GM18873 (cell line): ENCODE measurements around the gene CST3.
A peak's percentile ranks its signal among the peaks of the same experiment; 100 is the strongest.
"Not testable (repeated sequence)": the region's sequence is repeated elsewhere in the genome, so short reads cannot be mapped to it uniquely, and the experiment has no call there.

ENCODE experiments used
- ATAC-seq: cut with Tn5 transposase; IDR thresholded peaks from one replicate; pipeline ENCODE4 v1.9.1; 2021; ENCODE audit warnings: mild to moderate bottlenecking, moderate library complexity, moderate number of reproducible peaks; ENCODE audit not compliant: unreplicated experiment, low FRiP score

The CST3 gene, protein sequence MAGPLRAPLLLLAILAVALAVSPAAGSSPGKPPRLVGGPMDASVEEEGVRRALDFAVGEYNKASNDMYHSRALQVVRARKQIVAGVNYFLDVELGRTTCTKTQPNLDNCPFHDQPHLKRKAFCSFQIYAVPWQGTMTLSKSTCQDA

DNA sequence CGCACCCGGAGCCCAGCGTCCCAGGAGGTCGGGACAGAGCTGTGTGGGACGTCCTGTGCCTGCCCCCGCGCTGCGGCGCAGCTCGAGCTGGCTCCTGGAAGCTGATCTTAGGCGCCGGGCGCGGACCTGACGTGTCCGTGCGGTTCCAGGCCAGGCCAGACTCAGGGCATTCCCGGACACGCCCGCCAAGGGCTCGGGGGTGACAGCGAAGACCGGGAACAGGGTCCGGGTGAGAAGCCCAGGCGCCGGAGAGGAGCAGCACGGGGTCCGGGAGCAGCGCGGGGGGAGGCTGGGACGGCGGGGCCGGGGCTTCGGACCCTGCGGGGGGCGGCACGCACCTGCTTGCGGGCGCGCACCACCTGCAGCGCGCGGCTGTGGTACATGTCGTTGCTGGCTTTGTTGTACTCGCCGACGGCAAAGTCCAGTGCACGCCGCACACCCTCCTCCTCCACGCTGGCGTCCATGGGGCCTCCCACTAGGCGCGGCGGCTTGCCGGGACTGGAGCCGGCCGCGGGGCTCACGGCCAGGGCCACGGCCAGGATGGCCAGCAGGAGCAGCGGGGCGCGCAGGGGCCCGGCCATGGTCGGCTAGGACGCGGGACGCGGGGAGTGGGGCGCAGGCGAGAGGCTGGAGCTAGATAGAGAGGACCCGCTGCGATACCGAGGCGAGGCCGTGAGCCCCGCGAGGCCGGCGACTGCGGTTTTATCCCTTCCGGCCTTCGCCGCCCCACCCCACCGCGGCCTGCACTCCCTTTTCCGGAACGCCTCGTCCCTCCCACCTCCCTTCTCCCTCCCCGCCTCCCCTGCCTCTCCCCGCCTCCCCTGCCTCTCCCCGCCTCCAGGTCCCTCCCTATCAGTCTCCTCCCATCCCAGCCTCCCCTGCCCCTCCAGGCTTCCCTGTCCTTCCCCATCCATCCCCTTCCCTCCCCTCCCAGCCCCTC, at the start of gene CST3:
Gene CST3 (minus strand): TSS at position 674 of the 940 bp plus-strand sequence. CDS start 93 bp downstream, at position 581.
- ATAC-seq, result no peak

DNA sequence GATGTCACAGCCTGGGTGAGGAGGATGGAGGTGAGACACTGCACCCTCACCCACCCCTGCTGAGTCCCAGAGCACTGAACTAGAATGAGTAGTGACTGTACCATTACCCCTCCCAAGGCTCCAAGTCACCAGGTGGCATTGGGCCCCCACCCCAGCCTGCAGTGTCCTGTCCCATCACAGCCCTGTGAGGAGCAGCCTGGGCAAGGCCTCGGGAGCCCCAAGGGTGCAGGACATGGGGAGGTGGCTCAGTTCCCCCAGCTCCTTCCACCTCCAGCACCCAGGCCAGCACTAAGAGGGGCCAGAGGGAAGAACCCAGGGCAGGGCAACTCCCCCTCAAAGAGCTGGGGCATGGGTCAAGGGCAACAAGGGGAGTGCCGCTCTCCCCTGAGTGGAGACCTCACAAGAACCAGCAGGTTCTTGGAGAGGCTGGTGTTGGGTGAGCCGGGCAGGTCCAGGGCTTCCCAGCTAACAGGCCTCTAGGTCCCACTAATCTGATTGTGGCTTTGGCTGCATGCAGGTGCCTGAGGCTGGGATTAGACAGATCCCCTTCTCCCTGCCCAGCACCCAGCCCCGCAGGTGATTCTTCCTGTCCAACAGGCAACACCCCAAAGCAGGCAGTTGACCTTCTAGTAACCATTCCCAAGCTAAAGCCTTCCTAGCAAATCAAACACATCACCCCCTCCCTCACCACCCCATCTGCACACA, 48.4 kb upstream of the CST3 start:
- no peak for ATAC-seq

DNA sequence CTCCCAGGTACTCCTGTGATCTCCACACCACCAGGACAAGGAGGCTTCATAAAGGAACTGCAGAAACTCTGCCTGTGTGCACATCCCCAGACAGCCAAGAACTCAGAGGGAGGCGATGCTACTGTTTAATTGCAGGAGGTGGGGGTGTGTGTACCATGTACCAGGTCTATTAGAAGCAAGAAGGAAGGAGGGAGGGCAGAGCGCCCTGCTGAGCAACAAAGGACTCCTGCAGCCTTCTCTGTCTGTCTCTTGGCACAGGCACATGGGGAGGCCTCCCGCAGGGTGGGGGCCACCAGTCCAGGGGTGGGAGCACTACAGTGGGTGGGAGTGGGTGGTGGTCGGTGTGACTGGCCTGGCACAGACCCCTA, 47.8 kb upstream of the CST3 start:
- ATAC-seq, result not testable (repeated sequence)

DNA sequence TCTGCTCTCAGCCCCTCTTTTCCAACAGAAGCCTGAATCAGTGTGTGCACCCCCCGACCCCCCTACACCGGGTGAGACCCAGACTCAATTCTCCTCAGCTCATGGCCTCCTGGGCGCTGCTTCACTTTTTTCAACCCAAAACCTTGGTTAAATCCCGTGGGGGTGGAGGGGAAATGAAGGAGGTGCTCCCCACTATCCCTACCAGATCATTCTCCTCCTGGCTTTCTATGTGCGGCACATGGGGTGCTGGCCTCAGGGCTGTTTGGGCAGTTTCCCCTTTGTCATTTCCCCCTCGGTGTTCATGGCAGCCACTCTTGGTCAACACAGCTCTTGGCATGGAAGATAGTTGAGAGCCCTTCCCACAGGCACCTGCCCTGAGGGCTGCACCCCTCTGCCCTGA, 46.5 kb upstream of the CST3 start:
- no peak for ATAC-seq

DNA sequence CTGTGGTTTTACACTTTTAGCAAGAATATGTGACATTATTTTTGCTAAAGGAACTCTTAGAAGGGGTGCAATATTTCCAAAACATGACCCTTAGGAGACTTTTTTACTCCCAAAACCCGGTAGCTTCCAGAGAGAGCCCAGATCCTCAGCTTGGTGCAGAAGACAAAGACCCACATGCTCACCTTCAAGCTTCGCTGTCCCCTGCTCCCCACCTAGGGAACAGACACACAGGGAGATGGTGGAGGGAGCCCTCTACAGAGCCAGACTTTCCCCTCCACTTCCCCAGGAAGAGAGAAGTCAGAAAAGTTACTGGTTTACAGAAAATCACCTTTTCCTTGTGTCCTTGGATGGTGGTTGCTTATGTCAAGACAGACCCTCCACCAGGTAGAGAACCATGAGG, 46.1 kb upstream of the CST3 start:
- ATAC-seq, result no peak

DNA sequence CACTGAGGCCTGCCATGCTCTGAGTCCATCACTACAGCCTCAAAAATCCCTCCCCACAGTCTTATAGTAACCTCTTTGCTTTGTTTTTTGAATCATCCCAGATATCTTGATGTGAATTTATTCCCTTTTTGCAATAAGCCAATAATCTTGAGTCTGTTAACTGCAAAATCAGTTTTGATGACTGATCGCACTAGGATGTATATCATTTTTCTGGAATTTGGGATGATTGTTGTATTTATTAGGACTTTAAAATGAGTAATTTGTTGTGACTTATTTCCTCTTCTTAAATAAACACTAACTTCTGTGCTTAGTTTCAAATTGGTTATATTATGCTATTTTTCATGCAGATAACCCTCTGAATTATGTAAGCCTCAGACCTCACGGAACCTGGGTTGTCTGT, 45.5 kb upstream of the CST3 start:
- no peak for ATAC-seq

DNA sequence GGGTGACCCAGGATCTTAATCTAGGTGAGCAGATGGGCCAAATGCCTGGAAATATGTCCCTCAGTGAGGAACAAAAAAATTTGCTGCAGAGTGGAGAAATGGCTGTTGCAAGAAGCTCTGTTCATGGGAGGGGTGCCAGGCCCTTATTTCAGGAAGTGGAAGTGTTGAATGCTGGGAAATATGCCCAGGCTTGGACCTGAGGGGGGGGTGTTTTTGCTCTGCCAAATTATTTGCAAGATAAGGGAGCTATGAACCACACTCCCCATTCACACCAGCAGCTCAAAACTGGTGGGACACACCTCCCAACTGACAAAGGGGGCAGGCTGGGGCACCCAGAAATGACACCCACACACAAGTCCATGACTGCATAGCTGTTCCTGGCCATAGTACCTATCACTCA, 42.4 kb upstream of the CST3 start:
- ATAC-seq, result no peak

DNA sequence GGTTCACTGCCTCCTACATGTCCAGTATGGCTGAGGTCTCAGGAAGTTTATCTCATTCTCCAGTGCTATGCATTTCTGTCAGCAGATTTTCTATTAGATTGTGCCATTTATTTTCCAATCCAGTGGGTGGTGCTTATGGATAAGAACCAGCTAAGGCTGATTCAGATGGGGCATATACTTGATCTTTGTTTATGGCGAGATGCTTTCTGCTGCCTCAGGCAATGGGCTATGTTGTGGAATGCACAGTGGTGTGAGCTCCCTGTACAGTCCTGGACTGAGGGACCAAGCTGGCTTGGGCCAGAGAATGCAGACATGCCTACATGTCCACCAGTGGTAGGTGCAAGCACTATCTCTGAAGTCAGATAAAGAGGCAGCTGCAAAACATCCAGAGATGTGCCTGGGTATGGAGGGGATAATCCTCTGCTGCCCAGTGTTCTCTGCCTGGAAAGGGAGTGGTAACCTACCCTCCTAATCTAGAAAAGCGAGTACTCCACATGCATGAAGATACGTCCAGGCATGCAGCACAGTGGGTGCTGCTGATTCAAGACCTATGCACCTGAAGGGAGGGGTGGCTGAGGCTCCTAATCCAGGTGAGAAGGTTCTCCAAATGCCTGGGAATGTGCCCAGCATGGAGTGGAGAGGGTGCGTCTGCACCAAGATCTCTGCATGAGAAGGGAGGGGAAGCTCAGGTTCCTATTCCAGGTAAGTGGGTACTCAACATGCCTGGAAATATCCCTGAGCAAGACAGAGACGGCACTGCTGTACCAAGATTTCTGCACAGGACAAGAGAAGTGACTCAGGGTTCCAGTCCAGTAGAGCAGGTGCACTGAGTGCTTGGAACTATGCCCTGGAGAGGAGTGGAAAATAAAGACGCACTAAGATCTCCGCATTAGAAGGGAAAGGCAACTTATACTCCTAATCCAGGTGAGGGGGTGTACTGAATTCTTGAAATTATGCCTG, 41.7 kb upstream of the CST3 start:
- ATAC-seq, result no peak

DNA sequence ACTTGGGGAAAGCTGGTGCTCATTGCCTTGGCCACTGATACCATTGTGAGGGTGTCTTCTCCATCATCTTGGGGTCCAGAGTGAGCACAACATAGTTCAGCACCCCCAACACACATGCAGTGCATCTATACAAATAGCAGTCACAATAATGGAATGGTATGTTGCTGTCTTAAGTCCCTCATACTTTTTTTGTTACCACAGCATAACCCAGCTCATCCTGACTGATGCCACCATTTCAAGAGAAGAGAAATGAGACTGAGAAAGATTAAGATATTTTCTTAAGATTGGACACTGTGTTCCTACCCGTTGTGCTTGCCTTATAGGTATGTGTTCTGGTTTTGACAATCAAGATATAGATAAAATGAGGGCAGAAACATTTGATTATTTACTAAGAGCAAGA, 35.5 kb upstream of the CST3 start:
- no peak for ATAC-seq

DNA sequence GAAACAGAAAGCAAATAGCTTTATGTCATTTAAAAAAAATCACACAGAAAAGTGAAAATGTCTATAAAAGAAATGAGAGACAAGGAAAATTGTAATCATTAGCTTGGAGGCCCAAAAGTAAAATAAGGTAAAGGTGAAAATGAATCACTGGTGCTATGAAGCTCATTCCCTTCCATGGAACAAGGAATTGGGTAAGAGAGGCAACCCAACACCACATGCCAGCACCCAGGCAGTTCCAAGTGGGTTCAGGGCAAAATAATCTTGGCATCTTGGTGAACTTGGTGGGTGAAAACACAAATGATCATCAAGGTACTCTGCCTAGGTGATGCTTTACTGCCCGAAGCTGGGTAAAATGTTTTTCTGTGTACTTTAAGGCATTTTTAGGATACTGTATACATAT, 34.4 kb upstream of the CST3 start:
- no peak for ATAC-seq

DNA sequence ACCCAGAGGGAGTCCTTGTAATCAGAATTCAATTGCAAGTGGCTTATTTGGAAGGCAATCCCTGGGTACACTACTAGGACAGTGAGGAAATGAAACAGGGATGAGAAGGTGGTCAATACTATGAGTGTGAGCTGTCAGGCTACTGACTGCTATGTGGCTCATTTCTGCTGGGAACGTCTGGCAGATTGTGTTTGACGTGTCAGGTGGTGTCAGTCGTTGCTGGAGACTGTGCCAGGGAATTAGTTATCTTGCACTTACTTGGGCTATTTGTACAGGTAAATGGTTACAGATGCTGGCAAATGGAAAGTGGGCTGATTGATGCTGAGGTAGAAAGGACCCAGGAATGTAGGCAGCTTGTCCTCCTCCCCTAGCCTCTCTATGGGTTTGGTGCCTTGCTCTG, 33.7 kb upstream of the CST3 start:
- no peak for ATAC-seq

DNA sequence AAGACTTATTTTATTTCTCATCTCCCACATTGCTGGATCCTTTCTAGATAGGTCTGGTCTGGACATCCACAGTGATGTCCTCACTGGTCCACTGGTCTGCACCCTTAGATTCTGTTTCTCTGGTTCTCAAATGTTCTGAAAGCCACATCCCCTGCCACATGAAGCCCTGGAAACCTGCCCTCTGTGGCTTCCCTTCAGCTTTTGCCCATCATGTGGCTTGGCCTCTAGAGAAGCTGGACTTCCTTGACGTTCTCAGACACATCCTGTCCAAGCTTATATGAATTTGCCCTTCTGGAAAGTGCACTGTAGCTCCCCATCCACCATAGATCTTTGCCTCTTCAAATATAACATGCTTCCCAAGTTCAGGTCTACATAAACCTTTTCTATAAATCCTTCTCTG, 32.6 kb upstream of the CST3 start:
- ATAC-seq, result no peak

DNA sequence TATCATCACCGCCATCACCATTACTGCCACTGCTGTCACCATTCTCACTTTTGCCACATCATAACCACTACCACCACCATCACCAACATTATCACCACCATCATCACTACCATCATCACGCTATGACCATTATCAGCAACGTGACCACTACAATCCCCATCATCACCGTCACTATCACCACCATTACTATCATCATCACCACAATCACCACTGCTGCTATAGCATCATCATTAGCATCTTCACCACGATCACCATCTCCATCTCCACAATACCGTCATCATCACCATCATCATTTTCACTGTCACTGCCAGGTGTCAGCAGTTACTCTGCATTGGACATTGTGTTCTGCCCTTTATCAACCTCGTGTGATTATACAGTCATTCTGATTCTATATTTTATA, 32.1 kb upstream of the CST3 start:
- ATAC-seq, result no peak

DNA sequence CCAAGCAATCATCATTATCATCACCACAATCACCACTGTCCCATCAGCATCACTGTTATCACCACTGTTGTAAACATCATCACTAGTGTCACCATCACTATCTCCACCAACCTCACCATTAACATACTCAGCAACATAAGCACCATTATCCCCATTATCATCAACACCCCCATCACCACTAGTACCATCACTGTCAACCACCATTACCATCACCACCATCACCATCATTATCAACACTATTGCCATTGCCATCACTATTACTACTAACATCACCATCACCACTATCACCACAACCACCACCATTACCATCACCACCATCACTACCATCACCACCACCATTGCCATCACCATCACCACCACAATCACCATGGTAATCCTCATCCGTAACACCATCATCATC, 31.6 kb upstream of the CST3 start:
- no peak for ATAC-seq

DNA sequence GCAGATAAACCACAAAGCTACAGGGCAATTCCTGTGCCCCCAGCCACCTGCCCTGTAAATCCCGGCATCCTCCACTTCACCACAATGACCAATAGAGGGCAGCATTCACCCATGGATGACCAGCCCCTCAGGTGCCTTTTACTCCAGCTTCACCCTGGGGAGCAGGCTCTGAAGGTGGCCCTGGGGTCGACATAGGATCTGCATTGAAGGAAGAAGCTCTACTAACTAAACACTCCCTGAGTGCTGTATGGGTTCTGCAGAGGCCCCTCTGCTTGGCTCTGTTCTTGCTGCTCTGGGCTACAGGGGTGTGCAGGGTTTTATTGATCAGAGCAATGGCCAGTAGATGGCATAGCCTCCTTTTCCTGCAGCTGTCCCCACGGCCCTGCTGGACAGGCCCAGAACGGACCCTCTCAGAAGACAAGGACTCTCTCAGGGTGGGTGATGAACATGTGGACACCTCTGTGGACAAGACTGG, 30.8 kb upstream of the CST3 start:
- ATAC-seq, result peak; percentile 52

DNA sequence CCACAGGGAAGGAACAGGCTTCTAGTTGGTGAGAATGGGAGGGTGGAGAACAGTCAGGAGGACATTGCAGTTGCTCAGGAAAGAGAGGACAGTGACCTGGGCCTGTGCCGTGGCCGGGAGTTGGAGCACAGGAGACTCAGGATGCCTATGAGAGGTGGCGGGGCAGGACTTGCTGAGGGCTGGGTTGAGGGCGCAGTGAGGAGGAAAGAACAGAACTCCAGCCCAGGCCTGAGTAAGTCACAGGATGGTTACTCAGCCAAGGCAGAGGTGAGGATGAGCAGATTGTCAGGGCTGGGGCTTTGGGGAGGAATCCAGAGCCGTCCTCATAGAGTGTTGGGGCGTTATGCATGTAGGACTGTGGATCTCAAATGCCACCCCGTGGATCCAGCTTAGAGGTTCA, 29.9 kb upstream of the CST3 start:
- no peak for ATAC-seq

DNA sequence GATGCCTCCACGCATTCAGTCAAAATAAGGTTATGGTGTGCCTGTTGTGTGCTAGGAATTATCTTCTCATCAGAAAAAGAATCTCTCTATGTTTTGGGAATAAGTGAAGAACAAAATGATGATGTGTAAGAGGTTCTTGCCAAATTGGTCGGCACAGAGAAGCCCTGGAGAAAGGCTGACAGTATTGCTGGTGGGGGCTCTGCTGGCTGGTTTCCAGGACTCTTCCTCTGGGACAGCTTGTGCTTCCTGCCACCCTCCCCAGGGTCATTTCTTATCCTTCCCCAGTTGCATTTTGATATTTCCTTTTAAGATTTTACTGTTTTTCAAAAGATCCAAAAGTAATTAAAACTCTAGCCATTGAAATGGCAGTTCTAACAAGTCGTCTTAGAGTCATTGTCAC, 28.9 kb upstream of the CST3 start:
- no peak for ATAC-seq

DNA sequence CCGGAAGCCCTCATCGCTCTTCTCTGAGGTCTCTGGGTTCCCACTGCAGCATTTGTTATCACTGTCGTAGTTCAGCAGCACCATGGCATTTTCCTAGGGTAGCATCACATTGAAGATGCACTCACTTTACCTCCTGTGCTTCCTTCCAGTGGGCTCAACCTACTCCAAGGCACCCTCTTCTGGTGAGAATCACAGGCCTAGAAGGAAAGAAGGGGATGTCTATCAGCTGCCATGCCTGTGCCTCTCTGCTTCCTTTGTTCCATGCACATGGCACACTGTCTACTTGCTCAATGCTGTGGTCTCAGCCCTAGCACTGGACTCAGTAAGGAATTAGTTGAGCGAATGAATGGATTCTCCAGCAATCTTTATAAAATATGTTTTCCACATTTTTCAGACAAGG, 28.4 kb upstream of the CST3 start:
- no peak for ATAC-seq

DNA sequence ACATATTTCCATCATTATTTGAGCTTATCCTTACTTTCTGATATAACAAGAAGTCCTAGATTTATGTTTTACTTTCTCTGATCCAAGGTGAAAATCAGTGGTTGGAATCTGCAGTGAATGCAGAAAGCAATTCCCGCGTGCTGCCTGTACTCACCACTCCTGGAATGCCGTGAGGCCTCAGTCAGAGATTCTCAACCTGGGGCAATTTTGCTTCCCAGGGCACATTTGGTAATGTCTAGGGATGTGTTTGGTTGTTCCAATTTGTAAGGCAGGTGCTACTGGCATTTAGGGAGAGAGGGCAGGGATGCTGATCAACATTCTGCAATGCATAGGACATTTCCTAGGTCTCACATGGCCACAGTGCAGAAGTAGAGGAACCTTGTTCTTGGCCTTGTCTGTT, 27.2 kb upstream of the CST3 start:
- ATAC-seq, result no peak

DNA sequence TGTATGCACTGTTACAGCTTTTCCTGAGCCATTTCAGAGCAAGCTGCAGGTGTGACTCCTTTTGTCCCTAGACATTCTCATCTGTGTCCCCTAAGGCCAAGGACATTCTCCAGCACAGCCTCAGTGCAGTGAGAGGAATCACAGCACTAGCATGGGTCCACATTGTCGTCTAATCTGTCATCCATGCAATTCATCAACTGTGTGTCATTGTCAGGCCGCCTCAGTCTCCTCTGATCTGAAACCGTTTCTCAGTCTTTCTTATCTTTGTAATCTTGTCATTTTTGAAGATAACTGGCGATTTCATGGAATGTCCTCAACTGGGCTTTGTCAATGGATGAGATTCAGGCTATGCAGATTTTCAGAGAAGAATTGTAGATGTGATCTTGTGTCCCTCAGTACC, 26.3 kb upstream of the CST3 start:
- not testable (repeated sequence) for ATAC-seq
